Astrocyte (in vitro differentiated cells and primary cell): Measurements from ENCODE around the gene GPR63.

Source experiments
- CTCF ChIP-seq: IDR thresholded peaks from 2 replicates; pipeline ENCODE4 v1.5.1; 2011; ENCODE audit warnings: low read depth, mild to moderate bottlenecking, inconsistent platforms, low read length, moderate library complexity; ENCODE audit not compliant: insufficient read depth
- EZH2 ChIP-seq: IDR thresholded peaks from 2 replicates; pipeline ENCODE4 v1.6.1; 2012; ENCODE audit warnings: mild to moderate bottlenecking, low read length, inconsistent platforms; ENCODE audit not compliant: insufficient read depth

DNA sequence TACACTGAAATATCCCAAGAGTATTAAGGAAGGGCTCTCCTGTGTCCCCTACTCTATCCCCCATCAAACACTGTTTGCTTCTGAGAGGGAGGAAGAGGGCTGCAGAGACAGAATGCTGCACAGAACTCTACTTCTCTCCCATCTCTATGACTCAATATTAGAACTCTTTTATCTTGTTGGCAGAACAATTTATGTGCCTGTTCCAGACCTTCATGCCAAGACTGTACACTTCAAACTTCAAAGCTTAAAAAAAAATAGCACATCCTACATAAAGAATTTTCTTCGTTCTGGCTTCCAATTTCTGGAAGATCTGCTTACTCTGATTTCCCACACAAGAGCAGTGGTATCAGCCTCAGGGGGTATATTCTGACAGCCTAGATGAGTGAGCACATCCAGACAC lies 19.6 kb upstream of the GPR63 start:
- TF ChIP-seq CTCF (no peak), EZH2 (no peak)
